ENCODE results near the gene D2HGDH.

The D2HGDH gene

DNA sequence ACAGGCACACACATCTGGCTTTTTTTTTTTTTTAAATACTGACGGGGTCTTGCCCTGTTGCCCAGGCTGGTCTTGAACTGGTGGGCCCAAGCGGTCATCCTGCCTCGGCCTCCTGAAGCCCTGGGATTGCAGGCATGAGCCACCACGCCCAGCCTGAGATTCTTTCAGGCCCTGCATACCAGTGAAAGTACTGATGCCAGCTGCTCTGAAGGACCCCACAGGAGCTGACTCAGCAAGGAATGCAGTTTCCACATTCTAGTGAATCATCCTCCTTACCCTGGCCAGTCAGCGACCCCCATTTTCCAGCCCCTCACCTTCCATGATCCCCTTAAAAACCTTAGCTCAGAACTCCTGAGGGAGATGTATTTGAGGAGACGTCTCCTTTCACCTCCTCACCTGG is 42.0 kb upstream of the D2HGDH start:
- no peaks in the 10 kb centered on the region for H3K27me3 ChIP-seq (replicated peaks)
- TF ChIP-seq, protein P1, sequence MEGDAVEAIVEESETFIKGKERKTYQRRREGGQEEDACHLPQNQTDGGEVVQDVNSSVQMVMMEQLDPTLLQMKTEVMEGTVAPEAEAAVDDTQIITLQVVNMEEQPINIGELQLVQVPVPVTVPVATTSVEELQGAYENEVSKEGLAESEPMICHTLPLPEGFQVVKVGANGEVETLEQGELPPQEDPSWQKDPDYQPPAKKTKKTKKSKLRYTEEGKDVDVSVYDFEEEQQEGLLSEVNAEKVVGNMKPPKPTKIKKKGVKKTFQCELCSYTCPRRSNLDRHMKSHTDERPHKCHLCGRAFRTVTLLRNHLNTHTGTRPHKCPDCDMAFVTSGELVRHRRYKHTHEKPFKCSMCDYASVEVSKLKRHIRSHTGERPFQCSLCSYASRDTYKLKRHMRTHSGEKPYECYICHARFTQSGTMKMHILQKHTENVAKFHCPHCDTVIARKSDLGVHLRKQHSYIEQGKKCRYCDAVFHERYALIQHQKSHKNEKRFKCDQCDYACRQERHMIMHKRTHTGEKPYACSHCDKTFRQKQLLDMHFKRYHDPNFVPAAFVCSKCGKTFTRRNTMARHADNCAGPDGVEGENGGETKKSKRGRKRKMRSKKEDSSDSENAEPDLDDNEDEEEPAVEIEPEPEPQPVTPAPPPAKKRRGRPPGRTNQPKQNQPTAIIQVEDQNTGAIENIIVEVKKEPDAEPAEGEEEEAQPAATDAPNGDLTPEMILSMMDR (IDR thresholded peaks at IDR 0.05; ENCODE audit: low read depth, low read length, missing control alignments), result no peak
- in situ Hi-C loops (cut with HindIII; ENCODE audit: low pct_ligation_motif_present, low sequenced_read_pairs), result no loop called here
- no peak overlapping the region for H3K4me3 ChIP-seq (ENCODE audit: low read depth, low read length)
- DNase-seq, result peak; percentile 74
- no peak overlapping the region for H3K27ac ChIP-seq
- H3K36me3 ChIP-seq (replicated peaks), result peaks cover 19% of the 10 kb centered on the region

DNA sequence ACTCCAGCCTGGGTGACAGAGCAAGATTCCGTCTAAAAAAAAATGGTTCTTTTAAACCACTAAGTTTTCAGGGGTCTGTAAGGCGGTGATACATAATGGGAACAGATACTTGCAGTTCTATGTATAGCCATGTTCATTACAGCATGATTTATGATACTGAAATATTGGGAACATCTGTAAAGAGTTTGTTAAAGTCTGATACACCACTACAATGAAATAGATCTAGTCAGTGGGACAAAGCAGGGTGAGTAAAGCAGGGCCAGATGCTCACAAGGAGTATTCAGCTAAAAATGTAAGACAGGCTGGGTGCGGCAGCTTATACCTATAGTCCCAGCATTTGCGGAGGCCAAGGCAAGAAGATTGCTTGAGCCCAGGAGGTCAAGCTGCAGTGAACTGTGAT is 38.8 kb upstream of the D2HGDH start:
- H3K36me3 ChIP-seq (replicated peaks), result peaks cover 10% of the 10 kb centered on the region
- H3K27me3 ChIP-seq (replicated peaks), result no peaks in the 10 kb centered on the region
- TF ChIP-seq, protein P1 (IDR thresholded peaks at IDR 0.05; ENCODE audit: low read depth, low read length, missing control alignments), result no peak
- no peak overlapping the region for H3K4me3 ChIP-seq (ENCODE audit: low read depth, low read length)
- in situ Hi-C loops (cut with HindIII; ENCODE audit: low pct_ligation_motif_present, low sequenced_read_pairs), result no loop called here
- DNase-seq, result no peak
- H3K27ac ChIP-seq, result no peak overlapping the region

DNA sequence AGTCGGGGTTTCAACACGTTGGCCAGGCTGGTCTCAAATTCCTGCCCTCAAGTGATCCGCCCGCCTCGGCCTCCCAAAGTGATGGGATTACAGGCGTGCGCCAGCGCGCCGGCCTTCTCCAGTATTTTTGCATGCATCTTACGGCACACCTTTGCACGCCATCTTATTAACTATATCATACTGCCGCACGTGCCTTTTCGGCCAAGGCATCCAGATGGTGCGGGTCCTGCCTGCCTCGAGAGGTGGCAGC is 33.4 kb upstream of the D2HGDH start:
- Histone ChIP-seq H3K36me3 (replicated peaks) (peaks cover 10% of the 10 kb centered on the region), H3K27ac (peak overlapping the region; percentile 61), H3K4me3 (ENCODE audit: low read depth, low read length) (peak overlapping the region; percentile 69), H3K27me3 (replicated peaks) (no peaks in the 10 kb centered on the region)
- TF ChIP-seq, protein P1 (IDR thresholded peaks at IDR 0.05; ENCODE audit: low read depth, low read length, missing control alignments), result peak; percentile 56
- DNase-seq, result peak; percentile 55
- in situ Hi-C loops (cut with HindIII; ENCODE audit: low pct_ligation_motif_present, low sequenced_read_pairs), result no loop called here

DNA sequence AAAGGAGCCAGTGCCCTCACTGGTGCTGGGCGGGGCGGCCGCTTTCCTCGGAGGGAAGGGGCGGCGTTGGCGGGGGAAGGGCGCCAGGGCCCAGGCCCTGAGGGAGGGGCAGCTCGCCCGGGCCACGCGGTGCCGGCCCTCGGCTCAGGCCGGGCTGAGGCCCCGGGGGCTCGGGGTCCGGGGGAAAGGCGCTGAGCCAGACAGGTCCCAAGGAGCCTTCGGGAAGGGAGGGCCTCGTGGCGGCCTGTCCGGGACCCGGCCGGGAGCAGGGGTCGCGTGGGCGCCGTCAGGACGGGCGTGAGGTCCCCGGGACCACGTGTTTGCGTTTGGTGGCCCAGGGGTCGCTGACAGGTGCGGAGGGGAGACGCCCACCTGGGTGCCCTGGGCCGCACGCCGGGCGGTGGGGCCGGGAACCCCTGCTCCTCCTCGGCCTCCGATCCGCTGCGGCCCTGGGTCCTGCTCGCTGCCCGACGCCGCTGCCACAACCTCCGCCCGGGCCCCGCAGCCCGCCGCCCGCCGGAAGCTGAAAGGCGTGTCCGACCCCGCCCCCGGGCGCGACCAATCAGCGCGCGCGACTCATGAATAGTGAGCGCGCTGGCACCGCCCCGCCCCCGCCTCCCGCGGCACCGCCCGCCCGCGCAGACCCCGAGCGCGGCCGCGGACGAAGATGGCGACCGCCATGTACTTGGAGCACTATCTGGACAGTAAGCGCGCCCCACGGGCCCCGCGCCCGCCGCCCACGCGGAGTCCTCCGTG is 32.9 kb upstream of the D2HGDH start, which contains the start of gene ING5:
Gene ING5 (plus strand): TSS at position 641 of the 756 bp plus-strand sequence. CDS start 27 bp downstream, at position 668.
- in situ Hi-C loops (cut with HindIII; ENCODE audit: low pct_ligation_motif_present, low sequenced_read_pairs), result no loop called here
- TF ChIP-seq, protein P1 (IDR thresholded peaks at IDR 0.05; ENCODE audit: low read depth, low read length, missing control alignments), result no peak
- Histone ChIP-seq H3K36me3 (replicated peaks) (peaks cover 14% of the 10 kb centered on the region), H3K27ac (peak within 1 kb of the TSS; percentile 75), H3K4me3 (ENCODE audit: low read depth, low read length) (peak within 1 kb of the TSS; percentile 78), H3K27me3 (replicated peaks) (no peaks in the 10 kb centered on the region)
- DNase-seq, result peak; percentile 90

DNA sequence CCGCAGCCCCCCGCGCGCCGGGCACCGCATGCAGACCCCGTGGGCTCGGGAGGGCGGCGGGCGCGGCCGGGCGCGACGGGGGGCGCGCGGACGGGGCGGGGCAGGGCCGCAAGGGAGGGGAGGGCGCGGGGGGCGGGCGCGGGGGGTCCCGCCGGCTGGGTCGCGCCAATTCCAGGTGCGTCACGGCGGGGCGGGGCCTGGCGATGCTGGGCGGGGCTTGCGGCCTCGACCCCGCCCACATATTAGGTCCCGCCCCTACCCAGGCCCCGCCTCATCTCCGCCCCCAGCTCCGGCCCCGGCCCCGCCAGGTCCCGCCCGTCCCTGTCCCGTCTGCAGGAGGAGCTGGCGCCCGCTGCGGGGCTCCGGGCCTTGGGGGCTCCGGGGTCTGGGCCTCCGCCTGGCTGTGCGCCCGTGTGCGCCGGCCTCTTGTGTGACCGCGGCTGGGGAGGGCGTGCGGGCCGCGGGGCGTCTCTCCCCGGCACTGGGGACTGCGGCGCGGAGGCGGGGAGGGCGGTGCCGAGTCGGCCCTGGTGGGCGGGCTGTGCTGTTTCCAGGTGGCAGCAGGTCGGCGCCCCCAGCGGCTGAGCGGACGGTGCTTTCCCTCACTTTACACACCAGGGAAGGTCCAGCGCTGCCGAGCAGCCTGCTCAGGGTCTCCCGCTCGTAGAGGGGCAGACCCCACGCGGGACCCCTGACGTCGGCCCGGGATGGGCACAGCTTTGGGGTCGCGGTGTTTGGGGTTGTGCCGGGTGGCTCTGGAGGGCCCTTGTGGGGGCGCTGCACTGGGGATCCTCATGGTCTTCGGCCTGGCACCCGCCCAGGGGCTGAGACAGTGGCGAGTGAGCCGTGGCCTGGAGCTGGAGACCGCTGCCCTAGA is 32.0 kb upstream of the D2HGDH start:
- DNase-seq, result peak; percentile 52
- peaks cover 20% of the 10 kb centered on the region for H3K36me3 ChIP-seq (replicated peaks)
- TF ChIP-seq, protein P1 (IDR thresholded peaks at IDR 0.05; ENCODE audit: low read depth, low read length, missing control alignments), result peak; percentile 50
- peak overlapping the region; percentile 75 for H3K27ac ChIP-seq
- H3K4me3 ChIP-seq (ENCODE audit: low read depth, low read length), result peak overlapping the region; percentile 78
- in situ Hi-C loops (cut with HindIII; ENCODE audit: low pct_ligation_motif_present, low sequenced_read_pairs), result no loop called here
- no peaks in the 10 kb centered on the region for H3K27me3 ChIP-seq (replicated peaks)

Measured in brain microvascular endothelial cell (primary cell).